ENCODE results near the gene FOXK2. TPM values are rescaled to one million over a fixed set of nuclear protein-coding genes. Genes with fewer than 3 reads are reported as not detected.

Gene FOXK2
- total RNA-seq, 2 donors from 2014 or later = 42.4 to 49.6 TPM

- no peak for DNase-seq (ENCODE audit: low spot score)
- intact Hi-C loops (cut with DNase I) = no loop called here
Observed at GRCh38 chr17:82616021-82616711, 96.6 kb downstream of the FOXK2 start.

DNA sequence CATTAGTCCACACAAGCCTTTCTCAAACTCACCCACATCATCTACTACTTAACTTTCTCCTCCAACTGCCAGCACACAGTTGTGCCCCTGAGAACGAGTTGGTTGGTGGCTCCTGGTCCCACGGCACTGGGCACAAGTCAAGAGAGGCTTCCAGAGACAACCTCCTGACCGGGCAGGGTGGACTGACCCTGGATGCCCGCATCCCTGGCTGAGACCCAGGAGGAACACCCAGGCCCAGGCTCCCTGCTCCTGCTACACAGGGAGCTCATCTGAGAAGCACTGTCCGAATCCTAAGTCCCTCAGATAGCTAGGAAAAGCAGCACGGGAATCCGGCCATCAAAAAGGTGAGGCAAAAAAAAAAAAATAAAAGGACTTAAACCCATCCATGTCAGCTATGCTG is 99.7 kb downstream of the FOXK2 start:
- intact Hi-C loops (cut with DNase I) = no loop called here
- no peak for DNase-seq (ENCODE audit: low spot score)

DNA sequence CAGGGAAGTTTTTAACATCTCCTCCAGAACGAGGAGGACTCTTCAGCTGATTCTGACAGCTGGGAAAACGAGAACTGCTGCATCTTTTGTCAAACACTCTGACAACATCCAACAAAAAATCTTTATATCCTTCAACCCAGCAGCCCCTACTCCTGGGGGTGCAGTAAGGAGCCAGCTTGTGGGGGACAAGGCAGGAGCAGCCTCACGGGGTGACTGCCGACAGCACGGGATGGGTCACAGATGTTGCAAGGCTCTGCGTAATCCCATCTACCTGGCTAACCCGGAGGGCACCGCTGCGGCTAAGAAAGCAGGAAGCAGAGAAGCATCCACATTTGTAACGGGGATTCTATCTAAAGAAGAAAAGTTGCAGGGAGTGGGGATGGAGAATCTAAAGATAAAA is 100.1 kb downstream of the FOXK2 start:
- intact Hi-C loops (cut with DNase I) = no loop called here
- no peak for DNase-seq (ENCODE audit: low spot score)

DNA sequence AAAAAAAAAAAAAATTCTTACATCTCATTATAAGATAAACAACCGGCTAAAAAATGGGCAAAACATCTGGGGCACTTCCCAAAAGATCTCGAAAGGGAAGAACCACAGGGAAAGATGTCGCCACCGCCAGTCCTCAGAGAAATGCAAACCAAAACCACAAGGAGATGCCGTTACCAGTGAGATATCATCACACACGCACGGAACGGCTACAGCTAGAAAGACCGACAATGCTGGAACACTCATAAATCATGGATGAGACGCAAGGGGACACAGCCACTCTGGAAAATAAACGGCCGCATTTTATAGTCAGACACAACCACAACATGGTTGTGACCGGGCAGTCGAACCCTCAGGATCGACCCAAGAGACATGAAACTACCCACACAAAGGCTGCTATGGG is 104.2 kb downstream of the FOXK2 start:
- intact Hi-C loops (cut with DNase I) = no loop called here
- DNase-seq (ENCODE audit: low spot score) = no peak

- DNase-seq (ENCODE audit: low spot score) = no peak
Observed at GRCh38 chr17:82627405-82627804, 107.9 kb downstream of the FOXK2 start.

DNA sequence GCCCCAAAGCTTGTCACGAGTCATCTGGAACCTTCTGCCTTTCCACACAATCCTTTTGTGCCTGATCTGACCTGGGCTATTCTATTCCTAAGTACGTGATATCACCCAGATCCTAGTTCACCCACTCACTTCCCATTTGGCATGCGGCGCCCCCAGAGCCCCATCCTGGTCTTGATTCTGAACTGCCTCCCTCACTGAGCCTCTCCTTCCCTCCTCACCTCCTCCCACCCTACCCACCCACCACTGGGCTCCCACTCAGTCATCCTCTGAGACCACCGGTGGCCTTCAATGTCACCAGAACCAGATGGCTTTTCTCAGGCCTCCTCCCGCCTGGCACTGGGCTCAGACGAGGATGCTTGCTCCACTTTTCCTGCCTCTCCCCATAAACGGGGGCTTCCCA is 110.2 kb downstream of the FOXK2 start:
- DNase-seq (ENCODE audit: low spot score) = no peak
- intact Hi-C loops (cut with DNase I) = no loop called here

More at GRCh38 chr17:82627405-82627804, 107.9 kb downstream of the FOXK2 start:
- intact Hi-C loops (cut with DNase I) = no loop called here

GRCh38 chr17:82630212-82630611 is 110.7 kb downstream of the FOXK2 start:
- intact Hi-C loops (cut with DNase I) = no loop called here

GRCh38 chr17:82631544-82631943 is 112.0 kb downstream of the FOXK2 start:
- intact Hi-C loops (cut with DNase I) = no loop called here
- DNase-seq (ENCODE audit: low spot score) = no peak

More at GRCh38 chr17:82630212-82630611, 110.7 kb downstream of the FOXK2 start:
- DNase-seq (ENCODE audit: low spot score) = no peak

- DNase-seq (ENCODE audit: low spot score) = no peak
- intact Hi-C loops (cut with DNase I) = no loop called here
Observed at GRCh38 chr17:82632451-82632850, 112.9 kb downstream of the FOXK2 start.

DNA sequence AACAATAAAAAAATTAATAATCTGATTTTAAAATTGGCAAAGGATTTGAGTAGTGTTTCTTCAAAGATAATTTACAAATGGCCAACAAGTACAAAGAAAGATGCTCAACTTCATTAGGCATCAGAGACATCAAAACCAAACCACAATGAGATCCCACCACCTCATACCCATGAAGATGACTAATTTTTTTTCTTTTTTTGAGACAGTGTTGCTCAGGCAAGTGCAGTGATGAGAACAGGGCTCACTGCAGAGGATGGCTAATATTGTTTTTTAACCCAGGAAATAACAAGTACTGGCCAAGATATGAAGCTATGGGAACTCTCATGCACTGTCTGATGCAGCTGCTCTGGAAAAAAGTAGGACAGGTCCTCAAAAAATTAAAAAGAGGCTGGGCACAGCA is 113.8 kb downstream of the FOXK2 start:
- no peak for DNase-seq (ENCODE audit: low spot score)
- intact Hi-C loops (cut with DNase I) = no loop called here

DNA sequence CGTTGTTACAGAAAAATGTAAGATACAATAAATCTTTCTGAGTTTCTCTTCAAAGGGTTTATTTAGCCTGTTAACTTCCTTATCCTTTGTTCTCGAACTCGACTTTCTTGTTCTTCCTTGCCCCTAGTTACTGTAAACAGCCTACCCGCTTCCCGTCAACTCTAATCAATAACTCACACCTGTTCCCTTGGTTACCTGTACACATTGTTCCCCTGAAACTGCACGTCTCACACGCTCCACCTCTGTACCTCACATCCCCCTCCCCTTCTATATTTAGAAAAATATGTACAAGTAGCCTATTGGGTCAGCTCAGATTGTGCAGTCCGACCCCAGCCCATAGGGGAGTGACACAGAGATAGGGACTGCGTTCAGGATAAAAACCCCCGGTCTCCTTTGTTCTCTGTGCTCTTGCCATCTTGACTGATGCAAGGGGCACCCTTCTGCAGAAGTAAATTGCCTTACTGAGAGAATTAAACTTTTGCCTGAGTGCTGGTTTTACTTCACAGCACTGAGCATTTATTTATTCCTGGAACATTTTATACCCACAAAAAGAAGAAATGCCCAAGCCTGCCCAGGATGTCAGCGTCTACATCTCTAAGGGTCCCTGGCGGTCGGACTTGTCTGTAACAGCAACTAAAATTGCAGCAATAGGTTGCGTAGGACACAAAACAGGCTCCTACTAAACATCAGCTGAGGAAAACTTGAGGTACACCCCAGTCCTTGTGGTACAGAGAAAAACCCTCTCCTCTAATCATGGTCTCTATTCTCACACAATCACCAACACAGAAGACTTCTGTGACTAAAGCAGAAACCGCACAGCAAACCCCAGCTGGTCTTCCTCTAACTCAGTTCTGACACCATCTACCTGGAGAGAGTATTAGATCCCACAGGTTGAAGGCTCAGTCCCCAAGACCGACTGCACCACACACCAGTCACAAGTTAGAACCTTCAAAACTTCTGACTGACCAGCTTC is 117.4 kb downstream of the FOXK2 start:
- DNase-seq (ENCODE audit: low spot score) = no peak
- intact Hi-C loops (cut with DNase I) = no loop called here

DNA sequence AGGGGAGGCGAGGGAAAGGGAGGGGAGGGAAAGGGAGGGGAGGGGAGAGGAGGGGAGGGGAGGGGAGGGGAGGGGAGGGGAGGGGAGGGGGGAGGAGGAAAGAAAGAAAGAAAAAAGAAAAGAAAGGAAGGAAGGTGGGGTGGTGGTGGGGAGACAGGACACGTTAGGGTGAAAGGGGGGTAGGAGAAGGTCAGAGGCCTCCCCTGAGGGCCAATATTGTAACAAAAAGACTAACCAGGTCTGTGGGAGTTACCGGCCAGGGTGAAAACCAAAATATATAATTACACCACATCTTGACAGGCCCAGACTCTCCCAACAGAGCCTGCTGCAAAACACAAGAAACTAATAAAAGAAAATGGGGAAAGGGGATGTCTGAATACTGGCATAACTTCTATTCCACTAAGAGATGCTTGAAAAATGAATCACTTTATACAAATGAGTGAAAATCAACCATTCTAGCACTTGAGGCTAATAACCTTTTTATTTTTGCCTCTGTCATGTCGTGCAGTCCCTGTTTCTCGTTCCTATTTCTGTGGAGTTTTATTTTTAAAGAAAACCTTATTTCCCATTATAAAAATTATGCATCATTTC is 118.7 kb downstream of the FOXK2 start:
- DNase-seq (ENCODE audit: low spot score) = no peak
- intact Hi-C loops (cut with DNase I) = no loop called here

- intact Hi-C loops (cut with DNase I) = no loop called here
- DNase-seq (ENCODE audit: low spot score) = no peak
Observed at GRCh38 chr17:82639628-82640027, 120.1 kb downstream of the FOXK2 start.

DNA sequence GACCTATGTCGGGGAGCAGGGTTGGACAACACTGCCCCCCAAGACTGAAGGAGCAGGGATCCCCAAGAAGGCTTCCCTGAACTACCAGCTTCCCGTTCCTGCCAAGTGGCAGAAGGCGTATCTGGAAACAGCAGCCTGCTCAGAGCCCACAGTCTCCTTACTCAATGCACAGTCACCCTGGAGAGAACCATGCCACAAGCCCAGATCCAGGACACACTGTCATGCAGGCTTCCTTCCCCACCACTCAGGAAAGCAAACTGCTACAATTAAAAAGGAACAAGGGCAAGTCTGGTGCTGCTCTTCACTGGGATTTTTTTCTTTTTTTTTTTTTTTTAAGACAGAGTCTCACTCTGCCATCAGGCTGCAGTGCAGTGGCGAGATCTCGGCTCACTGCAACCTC is 120.5 kb downstream of the FOXK2 start:
- intact Hi-C loops (cut with DNase I) = no loop called here
- DNase-seq (ENCODE audit: low spot score) = no peak

DNA sequence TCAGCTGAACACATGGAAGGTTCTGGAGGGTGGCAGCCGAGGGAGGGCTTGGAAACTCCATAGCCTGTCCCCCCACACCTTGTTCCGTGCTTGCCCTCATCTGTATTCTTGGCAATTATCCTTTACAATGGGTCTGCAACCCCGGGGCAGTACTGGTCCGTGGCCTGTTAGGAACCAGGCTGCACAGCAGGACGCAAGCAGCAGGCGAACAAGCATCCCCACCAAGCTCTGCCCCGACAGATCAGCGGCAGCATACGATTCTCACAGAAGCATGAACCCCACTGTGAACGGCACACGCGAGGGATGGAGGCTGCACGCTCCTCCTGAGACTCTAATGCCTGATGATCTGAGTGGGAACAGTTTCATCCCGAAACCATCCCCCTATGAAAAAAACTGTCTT is 122.5 kb downstream of the FOXK2 start:
- intact Hi-C loops (cut with DNase I) = no loop called here
- no peak for DNase-seq (ENCODE audit: low spot score)

GRCh38 chr17:82644148-82644547 is 124.6 kb downstream of the FOXK2 start:
- intact Hi-C loops (cut with DNase I) = no loop called here
- DNase-seq (ENCODE audit: low spot score) = no peak

DNA sequence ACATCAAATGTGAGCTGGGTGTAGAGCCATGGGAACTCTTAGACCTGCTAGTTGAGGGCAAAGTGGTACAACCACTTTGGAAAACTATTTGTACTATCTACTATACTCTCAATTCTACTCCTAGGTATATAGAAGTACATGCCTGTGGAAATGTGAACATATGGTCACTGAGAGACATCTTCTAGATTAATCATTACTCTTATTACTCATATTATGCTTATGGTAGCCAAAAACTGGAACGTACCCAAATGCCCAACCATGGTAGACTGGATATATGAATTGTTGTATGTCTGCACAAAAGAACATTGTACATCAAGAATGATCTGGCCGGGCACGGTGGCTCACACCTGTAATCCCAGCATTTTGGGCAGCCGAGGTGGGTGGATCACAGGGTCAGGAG is 126.0 kb downstream of the FOXK2 start:
- DNase-seq (ENCODE audit: low spot score) = no peak
- intact Hi-C loops (cut with DNase I) = no loop called here

DNA sequence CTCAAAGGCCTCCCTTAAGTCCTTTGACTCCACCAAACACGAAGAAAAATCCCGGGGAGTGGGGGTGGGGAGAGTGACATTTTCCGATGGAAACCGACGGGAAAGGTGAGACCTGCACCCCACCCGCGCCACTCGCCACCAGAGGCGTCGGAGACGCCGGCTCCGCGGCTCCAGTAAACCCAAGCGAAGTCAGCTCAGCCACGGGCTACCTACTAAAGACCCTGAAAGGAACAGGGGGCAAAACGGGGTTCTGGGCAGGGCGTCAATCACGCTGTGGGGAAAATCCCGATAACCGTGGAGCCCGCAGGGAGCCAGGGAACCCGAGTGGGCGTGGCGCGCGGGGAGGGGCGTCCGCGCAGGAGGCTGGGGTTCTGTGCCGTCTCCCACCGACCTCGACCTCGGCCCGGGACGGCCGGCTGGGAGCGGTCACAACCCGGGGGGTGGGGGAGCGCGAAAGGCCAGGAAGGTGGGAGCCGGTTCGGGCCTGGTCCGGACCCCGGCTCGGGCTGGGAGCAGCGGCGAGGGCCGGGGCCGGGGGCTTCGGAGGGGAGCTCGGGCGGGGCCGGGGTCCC is 128.1 kb downstream of the FOXK2 start:
- intact Hi-C loops (cut with DNase I) = no loop called here
- DNase-seq (ENCODE audit: low spot score) = peak; percentile 87

- intact Hi-C loops (cut with DNase I) = no loop called here
- peak; percentile 100 for DNase-seq (ENCODE audit: low spot score)
Observed at GRCh38 chr17:82648165-82648668, 128.7 kb downstream of the FOXK2 start, which contains the start of gene WDR45B. Gene WDR45B (minus strand): TSS chr17:82648444. CDS start chr17:82648340, 104 bp downstream.

Data from posterior vena cava (tissue), 2 donors.